HG03108 (cell line): ENCODE measurements around the gene RAI14.
"Not testable (repeated sequence)": the region's sequence is repeated elsewhere in the genome, so short reads cannot be mapped to it uniquely, and the experiment has no call there.

Source experiments
- ATAC-seq: cut with Tn5 transposase; IDR thresholded peaks from one replicate; pipeline ENCODE4 v1.9.1; 2021; ENCODE audit warnings: moderate library complexity; ENCODE audit not compliant: unreplicated experiment

The RAI14 gene

DNA sequence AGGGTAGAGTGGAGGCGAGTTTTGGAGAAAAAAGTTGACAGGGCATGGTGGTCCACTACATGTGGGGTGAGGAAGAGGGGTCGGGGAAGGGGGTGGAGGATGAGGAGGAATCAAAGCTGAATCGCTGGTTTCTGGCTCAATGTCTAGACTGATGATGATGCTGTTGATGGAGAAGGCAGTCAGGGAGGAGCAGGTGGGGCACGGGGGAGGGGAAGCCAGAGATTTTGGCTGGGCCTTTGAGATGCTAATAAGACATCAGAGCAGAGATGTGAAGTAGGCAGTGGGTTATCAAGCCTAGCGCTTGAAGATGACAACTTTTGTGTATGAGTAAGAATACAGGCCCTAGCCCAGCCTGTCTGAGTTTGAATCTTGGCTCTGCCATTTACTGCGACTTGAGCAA is 150.4 kb downstream of the RAI14 start:
- ATAC-seq = no peak

DNA sequence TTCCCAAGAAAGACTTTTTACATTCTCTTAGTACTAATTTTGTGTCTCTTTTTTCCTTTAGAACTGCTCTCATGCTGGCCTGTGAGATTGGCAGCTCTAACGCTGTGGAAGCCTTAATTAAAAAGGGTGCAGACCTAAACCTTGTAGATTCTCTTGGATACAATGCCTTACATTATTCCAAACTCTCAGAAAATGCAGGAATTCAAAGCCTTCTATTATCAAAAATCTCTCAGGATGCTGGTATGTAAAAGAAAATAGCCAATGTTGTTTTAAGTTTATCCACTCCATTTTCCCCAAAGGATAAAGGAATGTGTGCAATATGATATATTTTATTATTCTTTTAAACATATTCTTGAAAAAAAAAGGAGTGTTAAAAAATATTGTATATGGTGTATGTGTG is 155.6 kb downstream of the RAI14 start:
- no peak for ATAC-seq

DNA sequence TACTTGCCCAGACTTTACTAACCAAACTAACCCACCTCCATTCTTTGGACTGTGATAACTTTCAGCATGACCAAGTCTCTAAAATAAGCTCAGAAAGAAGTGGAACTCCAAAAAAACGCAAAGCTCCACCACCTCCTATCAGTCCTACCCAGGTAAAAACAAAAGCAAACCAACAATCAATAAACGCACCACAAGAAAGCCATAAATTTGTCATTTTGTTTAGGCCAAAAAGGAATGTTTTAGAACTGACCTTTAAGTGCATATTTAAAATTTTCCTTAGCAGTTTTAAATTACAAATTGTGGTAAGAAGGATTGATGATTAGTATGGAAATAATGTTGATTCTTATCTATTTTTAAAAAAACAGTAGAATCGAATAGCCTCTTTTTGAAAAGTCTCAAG is 157.4 kb downstream of the RAI14 start:
- ATAC-seq = no peak

DNA sequence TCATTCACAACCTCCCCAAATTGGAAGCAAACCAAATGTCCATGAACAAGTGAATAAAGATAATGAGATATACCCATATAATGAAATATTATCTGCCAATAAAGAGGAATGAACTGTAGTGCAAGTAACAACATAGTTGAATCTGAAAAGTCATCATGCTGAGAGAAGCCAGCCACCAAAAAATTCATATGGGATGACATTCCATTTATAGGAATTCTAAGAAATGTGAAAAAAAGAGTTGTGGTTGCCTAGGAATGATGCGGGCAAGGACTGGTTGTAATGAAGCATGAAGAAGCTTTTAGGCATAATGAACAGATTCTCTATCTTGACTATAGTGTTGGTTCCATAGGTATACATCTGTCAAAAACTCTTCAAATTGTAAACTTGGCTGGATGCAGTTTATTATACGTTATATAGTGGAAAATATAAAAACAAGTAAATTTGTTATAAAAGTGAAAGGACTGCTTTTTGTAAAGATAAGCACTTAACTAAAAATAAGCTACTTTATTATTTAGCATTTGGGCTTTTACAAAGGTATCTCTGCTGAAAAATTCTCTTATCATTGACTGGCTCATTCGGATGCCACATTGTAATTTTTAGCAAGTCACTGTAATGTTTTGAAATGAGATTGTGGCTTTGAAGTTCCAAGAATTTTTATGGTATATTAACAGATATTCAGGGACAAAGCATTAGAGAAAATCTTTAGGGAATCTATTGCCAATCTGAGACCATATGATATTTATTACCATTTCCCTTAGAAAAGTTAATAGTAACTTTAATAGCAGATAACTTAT is 161.6 kb downstream of the RAI14 start:
- ATAC-seq = no peak

DNA sequence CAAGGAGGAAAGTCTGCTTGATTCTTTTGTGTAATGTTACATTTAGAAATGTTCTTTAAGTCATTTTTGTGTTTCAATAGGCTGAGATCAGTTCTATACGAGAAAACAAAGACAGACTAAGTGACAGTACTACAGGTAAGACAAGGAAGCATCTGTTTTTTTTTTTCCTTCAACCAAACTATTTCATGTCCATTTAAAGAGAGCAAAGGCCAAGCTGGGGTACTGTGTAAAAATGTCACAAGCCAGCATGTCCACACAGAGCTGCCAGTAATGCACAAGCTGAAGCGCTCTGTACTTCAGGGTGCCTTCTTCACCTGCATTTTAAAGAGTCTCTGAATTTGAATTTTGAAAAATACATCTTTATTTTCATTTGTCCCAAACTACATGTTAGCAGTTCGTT is 162.6 kb downstream of the RAI14 start:
- no peak for ATAC-seq

DNA sequence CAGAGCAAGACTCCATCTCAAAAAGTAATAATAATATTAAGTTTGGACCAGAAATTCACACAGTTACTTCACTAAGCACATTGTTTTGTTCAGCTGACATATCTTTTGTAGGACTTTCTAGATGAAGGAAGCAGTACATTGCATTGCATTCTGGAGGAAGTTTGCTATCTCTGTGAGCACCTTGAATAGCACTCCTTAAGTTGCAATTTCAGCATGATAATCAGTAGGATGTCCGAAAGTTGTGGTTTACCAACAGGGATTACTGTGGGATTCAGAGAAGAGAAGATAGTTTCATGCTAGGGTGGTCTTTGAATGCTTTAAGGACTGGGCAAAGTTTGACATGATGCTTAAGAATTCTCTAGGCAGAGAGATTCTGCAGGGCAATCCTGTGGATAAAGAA is 164.5 kb downstream of the RAI14 start:
- no peak for ATAC-seq

DNA sequence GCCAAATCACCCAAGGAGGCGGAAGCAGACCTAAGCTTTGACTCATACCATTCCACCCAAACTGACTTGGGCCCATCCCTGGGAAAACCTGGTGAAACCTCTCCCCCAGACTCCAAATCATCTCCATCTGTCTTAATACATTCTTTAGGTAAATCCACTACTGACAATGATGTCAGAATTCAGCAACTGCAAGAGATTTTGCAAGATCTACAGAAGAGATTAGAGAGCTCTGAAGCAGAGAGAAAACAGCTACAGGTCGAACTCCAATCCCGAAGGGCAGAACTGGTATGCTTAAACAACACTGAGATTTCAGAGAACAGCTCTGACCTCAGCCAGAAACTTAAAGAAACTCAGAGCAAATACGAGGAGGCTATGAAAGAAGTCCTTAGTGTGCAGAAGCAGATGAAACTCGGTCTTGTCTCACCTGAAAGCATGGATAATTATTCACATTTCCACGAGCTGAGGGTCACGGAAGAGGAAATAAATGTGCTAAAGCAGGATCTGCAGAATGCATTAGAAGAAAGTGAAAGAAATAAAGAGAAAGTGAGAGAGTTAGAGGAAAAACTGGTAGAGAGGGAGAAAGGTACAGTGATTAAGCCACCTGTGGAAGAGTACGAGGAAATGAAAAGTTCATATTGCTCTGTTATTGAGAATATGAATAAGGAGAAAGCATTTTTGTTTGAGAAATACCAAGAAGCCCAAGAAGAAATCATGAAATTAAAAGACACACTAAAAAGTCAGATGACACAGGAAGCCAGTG is 167.0 kb downstream of the RAI14 start:
- no peak for ATAC-seq

DNA sequence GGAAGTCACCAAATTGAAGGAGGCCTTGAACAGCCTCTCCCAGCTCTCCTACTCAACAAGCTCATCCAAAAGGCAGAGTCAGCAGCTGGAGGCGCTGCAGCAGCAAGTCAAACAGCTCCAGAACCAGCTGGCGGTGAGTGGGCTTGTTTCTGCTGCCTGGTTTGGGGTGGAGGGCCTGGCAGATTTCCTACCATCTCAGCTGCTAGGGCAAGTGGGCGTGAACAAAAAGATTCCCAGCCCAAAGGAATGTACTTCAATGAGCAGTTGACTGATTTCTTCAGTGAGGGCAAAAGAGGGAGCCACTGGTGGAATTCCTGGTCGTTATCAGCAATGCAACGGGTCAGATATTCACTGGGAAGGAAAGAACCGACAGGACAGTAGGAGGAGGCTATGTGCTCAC is 170.2 kb downstream of the RAI14 start:
- ATAC-seq = no peak

GRCh38 chr5:34827588-34828506 is 171.7 kb downstream of the RAI14 start:
- ATAC-seq = no peak

DNA sequence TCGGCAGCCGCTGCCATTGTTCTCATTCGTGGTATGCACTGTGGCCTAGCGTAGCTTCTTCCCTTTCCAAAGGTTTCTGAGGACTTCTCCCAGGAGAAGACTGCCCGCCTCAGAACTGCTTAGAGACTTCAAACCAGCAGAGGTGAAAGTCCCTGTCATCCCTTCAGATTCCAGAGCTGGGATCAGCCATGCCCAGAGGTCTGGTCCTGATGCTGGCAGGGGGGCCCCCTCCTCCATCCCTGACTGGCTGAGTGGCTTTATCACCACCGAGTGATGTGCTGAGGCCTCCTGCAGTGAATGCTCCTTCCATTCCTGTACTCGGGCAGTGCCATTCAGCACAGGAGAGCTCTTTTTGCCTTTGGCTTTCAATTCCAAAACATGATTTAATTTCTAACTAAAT is 174.7 kb downstream of the RAI14 start:
- ATAC-seq = not testable (repeated sequence)

DNA sequence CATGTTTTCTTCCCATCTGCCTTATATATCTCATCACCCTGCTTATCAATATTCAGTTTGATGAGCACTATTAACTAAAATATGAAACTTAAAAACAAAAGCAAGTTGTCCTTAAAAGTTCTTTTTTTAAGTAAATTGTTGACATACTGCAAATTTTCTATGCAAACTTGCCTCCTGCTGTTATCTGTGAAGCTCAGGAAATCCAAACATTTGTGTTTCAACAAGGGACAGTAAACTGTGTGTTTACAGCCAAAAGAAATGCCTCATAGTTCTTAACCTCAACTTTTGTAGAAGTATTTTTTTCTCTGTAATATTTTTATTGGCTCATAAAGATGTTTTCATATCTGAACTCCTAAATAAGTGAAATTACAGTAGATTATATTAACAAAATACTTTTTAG is 175.2 kb downstream of the RAI14 start:
- no peak for ATAC-seq

GRCh38 chr5:34832568-34832967 is 176.4 kb downstream of the RAI14 start:
- no peak for ATAC-seq

- ATAC-seq = no peak
Observed at GRCh38 chr5:34833090-34833489, 177.0 kb downstream of the RAI14 start.

DNA sequence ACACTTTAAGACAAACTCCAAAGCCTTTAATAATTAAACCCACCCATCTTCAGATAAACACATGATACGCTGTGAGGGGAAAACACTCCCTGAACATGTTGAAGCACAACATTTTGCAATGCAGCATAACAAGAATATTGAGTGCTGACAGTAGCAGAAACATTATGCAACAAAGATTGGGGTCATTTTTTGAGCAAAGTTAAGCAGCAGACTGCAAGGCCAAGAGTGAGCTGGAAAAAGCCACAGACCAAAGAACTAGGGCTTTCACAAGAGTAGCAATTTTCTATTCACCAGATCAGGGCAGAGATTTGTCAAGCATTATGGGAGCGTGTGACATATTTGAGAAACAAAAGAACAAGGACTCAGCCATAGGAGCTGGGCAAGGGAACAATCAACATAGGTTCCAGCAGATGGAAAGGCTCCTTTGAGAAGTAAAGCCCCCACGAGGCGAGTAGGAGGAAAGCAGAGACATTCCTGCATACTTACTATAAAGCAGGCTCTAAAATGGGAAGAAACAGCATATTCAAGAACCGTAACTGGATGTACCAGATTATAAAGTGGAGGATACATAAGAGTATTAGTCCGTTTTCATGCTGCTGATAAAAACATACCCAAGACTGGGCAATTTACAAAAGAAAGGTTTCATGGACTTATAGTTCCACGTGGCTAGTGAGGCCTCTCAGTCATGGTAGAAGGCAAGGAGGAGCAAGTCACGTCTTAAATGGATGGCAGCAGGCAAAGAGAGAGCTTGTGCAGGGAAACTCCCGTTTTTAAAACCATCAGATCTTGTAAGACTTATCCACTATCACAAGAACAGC is 178.1 kb downstream of the RAI14 start:
- ATAC-seq = no peak

DNA sequence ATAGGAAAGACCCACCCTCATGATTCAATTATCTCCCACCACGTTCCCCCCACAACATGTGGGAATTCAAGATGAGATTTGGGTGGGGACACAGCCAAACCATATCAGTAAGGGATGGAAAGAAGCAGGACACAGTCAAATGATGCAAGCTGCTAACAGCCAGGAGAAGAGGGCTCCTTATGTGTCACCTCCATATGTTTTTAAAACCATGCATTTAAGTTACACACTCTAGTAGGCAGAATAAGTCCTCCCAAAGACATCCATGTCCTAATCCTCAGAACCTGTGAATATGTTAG is 178.6 kb downstream of the RAI14 start:
- no peak for ATAC-seq

GRCh38 chr5:34835664-34836063 is 179.5 kb downstream of the RAI14 start:
- no peak for ATAC-seq

DNA sequence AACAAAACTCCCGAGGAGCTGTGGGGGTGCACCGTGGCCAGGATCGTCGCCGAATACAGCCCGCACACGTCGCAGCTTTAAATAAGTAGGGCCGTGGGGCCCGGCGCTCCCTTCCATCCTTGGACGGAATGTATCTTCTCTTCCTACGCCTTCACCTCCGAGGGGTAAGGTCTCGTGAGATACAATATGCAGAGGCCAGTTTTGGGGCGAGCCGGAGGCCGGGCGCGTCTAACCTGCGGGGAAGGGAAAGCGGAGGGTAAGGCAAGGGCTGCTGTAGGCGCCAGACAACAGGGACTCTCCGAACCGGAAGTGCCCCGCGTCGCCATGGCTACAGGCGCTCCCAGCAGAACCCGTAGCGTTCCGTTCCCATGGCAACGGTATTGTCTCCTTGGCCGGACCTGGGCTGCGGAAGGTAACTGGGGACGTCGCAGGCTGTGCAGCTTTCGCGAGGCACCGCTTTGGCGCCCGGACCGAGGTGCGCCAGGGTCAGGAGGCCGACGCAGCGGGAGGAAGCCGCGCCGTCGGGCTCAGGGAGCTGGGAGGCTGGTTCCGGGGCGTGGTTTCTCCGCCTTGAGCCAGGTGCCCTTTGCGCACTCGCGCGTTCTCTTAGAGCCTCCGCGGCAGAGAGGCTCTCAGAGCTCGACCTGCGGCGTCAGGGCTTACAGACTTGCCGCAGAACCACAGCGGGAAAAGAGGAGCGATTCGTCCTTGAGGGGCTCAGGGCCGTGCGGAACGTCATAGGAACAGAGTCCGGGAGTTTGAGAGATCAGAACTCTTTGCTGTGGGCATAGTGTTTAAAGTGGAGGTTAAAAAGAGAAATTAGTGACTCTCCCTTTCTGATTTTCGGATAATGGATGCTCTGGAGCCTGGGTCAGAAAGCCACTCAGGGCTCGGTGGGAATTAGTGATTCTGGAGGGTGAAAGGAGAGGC is 182.9 kb downstream of the RAI14 start, which contains the start of gene TTC23L:
TTC23L (plus strand) TSS at position 380 of the 930 bp plus-strand sequence. CDS start 1,508 bp downstream, outside the sequence.
- peak; percentile 95 for ATAC-seq

GRCh38 chr5:34841816-34842215 is 185.7 kb downstream of the RAI14 start:
- ATAC-seq = no peak

GRCh38 chr5:34842554-34842953 is 186.4 kb downstream of the RAI14 start:
- no peak for ATAC-seq
